CD4-positive, alpha-beta T cell treated with Interleukin-17A for 1 hour (primary cell): Measurements from ENCODE around the gene GPT2.

Experiments used
- DNase-seq: peaks from one replicate; pipeline ENCODE4 v3.0.0-alpha.2; 2020

GPT2 gene

DNA sequence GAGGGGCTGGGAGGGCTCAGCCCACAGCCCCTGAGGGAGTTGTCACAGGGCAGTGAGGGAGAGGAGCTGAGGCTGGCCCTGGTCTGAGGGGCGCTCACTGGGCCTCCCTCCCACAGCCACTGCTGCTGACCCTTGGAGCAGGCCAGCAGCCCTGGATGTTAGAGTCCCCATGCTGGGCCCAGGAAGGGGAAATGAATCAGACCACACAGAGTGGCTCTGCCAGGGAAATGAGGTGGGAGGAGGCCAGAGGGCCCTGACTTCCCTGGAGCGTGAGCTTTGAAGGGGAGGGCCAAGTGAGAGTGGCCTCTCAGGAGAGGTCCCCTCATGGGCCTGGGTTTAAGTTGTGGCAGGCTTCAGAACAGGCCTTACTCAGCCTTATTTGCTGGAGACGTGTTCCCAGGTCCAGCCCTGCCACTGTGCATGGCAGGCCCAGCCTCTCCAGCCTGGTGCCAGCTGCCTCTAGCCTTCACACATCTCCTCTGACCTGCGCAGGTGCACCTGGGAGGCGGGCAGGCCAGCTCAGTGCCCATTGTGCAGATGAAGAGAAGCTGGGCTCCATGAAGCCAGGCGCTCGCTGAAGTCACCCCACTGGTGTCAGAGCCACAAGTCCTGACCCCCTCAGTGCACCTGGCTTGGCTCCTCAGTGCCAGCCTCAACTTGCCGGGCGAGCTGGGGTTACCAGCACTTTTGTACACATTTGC lies 15.4 kb downstream of the GPT2 start:
- DNase-seq: no peak

GRCh38 chr16:46900455-46901235 lies 16.5 kb downstream of the GPT2 start:
- no peak for DNase-seq

- no peak for DNase-seq
Observed at GRCh38 chr16:46901709-46902108, 17.5 kb downstream of the GPT2 start.

GRCh38 chr16:46903255-46903905 lies 19.2 kb downstream of the GPT2 start:
- no peak for DNase-seq

DNA sequence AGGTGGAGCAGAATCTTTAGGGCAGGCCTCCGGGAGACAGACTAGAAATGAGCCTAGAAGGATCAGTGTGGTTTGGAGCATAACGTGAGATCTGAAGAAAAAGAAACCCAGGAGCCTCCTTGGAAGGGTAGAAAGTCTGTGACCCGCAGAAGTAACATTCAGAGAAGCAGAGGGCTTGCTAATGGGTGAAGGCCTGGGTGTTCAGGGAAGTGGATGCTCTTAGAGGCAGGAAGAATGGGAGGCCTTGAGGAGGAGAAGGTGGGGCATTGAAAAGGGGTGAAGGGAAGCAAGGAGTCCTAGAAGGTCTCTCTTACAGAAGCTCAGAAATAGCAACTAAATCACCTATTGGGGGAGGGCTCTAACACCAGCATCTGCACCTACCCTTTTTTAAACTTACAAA lies 20.3 kb downstream of the GPT2 start:
- DNase-seq: no peak

- DNase-seq: no peak
Observed at GRCh38 chr16:46906360-46907060, 22.3 kb downstream of the GPT2 start.

- DNase-seq: no peak
Observed at GRCh38 chr16:46907061-46907774, 23.1 kb downstream of the GPT2 start.

GRCh38 chr16:46908540-46909372 lies 24.6 kb downstream of the GPT2 start:
- DNase-seq: peak; percentile 62

- DNase-seq: no peak
Observed at GRCh38 chr16:46911038-46911437, 26.9 kb downstream of the GPT2 start.

DNA sequence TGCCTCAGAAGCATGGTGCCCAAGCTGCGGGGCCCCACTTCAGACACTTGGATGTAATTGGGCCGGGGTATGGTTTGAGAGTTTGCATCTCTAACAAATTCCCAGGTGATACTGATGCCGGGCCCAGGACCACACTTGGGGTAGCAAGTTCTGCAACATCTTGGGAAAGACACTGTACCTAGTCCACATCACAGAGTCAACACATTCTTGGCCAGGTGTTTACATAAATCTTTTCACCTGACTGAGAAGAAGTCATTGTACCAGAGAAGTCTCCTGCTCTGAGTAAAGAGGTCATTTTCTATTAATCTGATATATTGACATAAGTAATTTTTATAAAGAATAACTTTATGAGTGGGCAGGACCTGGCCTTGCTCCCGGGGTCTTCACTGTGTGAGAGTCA lies 27.5 kb downstream of the GPT2 start:
- DNase-seq: no peak

DNA sequence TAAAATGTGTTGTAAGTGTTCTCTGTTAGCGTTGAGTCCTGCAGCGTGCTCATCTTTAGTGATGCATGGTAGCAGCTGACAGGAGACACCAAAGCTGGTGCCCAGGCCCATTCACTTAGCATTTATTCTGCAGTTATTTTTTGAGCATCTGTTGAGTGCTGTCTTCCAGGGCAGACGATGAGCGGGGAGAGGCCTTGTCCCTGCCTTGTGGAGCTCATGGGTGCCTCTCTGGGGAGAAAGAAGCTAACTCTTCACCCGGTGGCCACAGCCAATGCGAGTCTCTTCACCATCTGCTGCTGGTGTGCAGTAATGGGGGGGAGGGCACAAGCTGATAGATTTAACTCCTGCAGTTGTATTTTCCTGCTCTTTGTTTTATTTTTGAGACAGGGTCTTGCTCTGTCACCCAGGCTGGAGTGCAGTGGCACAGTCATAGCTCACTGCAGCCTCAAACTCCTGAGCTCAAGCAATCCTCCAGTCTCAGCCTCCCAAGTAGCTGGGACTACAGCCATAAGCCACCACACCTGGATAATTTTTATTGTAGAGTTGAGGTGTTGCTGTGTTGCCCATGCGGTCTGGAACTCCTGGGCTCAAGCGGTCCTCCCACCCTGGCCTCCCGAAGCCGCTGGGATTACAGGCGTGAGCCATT lies 30.5 kb downstream of the GPT2 start:
- no peak for DNase-seq

- DNase-seq: no peak
Observed at GRCh38 chr16:46915483-46916025, 31.4 kb downstream of the GPT2 start.

- no peak for DNase-seq
Observed at GRCh38 chr16:46916980-46917379, 32.8 kb downstream of the GPT2 start.

- DNase-seq: no peak
Observed at GRCh38 chr16:46918400-46918799, 34.2 kb downstream of the GPT2 start.

DNA sequence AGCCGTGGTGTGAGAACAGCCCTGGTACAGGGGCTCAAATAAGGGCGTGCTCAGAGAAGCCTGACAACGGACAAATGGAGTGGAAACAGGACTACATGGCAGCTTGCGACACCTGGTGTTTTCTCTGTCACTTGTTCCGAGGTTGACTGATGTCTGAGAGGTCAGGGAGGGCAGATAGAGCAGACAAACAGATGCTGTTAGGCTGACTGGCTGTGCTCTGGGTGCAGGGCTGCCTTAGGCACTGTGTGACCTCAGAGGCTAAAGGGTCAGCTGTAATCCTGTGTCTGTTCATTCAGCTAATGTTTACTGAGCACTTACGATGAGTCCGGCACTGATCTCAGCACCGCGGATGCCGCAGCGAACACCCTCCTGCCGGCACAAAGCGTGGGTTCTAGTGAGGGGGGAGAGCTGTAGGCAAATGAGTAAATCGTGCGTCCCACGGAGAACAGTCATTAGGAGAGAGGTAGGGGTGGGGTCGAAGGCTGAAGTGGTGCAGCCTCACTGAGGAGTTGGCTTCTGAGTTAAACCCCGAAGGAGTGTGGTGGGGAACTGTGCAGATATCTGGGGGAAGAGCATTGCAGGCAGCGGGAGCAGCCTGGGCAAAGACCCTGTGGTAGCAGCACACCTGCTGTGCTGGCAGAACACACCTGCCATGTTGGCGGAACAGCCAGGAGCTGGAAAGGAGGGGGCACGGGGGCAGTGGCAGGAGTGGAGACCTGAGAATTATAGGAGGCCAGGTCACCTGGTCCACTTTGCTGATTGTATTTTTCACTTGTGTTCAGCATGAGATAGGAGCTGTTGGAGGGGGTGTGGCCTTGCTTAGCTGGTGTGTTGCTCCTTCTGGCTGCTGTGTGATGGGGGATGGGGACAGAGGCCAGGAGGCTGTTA lies 35.0 kb downstream of the GPT2 start:
- no peak for DNase-seq

- DNase-seq: no peak
Observed at GRCh38 chr16:46920402-46921068, 36.4 kb downstream of the GPT2 start.

GRCh38 chr16:46922239-46922638 lies 38.1 kb downstream of the GPT2 start:
- DNase-seq: no peak

DNA sequence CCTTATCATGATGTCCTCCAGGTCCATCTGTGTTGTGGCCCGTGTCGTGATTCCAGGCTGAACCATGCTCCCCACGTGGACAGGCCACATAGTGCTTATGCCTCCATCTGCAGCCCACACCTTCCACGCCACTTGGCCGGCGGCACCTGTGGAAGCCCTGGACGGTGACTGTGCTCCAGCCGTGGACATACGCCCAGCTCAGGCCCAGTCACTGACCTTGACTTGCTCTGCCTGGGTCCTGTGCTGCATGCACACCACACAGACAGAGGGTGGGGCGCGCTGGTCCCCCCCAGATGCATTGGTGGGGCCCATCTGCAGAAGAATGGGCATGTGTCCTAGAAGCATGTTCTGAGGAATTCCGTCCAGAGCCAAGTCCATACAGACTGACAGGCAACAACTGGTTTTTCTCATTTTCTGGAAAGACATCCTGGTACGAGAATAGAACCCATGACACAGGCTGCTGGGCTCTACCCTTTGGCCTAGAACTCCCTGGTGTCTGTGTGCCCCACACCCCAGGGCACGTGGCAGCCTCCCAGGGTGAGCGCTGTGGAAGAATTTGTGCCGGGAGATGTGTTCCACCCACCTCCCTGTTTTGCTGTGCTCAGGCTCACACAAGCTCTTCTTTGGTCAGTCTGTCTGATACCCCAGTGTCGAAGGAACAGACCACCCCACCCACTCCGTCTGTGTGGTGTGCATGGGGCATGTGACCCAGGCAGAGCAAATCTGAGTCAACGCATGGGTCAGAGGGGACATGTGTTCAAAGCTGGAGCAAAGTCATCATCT lies 39.5 kb downstream of the GPT2 start:
- no peak for DNase-seq
